ENCODE data around the gene COL23A1. TPM values are rescaled to one million over a fixed set of nuclear protein-coding genes. Genes with fewer than 3 reads are reported as not detected.

The COL23A1 gene
- total and polyA plus RNA-seq, 2 donors (not counting 1 experiment from before 2014, with no cell fraction given) = 0.20 TPM; not detected in 1

DNA sequence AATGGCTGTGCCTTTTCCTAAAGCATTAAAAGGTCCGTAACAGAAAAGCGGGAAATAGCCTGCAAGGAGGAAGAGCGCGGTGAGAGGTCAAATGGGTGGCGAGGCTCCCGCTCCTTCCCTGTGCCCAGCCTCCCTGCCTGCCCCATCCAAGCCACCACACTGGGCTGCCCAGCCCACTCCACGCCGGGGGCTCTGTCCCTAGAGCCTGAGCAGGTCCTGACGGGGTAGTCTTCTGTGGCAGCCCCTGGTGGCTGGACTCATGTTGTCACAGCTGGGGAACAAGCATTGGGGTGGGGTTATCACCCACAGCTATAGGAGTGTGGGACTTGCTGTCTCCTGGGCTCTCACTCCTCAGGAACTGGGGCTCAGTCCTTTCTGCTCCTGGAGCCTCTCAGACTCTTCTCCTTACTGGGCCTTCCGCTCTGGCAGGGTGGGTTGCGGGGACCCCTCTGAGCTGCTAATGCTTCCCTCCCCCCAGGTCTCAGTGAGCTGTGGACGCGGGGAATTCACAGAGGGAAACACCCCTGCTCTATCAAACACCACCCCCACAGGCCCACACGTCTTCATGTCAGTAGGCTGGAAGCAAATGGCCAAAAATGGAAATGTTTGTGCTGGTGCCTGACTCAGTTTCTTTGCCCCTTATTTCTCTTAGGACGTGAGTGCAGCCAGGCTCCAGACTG is 205.2 kb downstream of the COL23A1 start:
- Histone ChIP-seq H4K20me1 (ENCODE audit: control insufficient read depth, insufficient read depth, low read length, poor library complexity, severe bottlenecking) (no peaks in the 10 kb centered on the region), H3K27me3 (replicated peaks in 1 of 4; ENCODE audit: control extremely low read depth in 1 of 4, control insufficient read depth in 3 of 4, insufficient read depth in 4 of 4, low read length in 3 of 4) (peaks cover 0 to 7% (median 0%) of the 10 kb centered on the region in 4 experiments), H3K27ac (ENCODE audit: low read length in 2 of 2) (no peak overlapping the region), H3K9ac (ENCODE audit: low read length) (no peak overlapping the region), H3K9me3 (ENCODE audit: control extremely low read depth in 1 of 3, control insufficient read depth in 2 of 3, insufficient read depth in 1 of 3, low read length in 2 of 3) (no peaks in the 10 kb centered on the region), H3K4me1 (ENCODE audit: control insufficient read depth in 2 of 2, insufficient read depth in 2 of 2, low read length in 2 of 2) (no peaks in the 10 kb centered on the region), H3K36me3 (replicated peaks in 1 of 2; ENCODE audit: control extremely low read depth in 1 of 2, control insufficient read depth in 1 of 2, extremely low read depth in 1 of 2, insufficient read depth in 2 of 2, low read length in 1 of 2) (no peaks in the 10 kb centered on the region), H3K4me3 (ENCODE audit: control extremely low read depth in 1 of 5, extremely low read depth in 1 of 5, insufficient read depth in 1 of 5, low read depth in 2 of 5, low read length in 4 of 5) (no peak overlapping the region), H2AFZ (ENCODE audit: insufficient read depth, low read depth, low read length, poor library complexity, severe bottlenecking) (no peak overlapping the region), H3K79me2 (ENCODE audit: control insufficient read depth, insufficient read depth, low read length) (no peaks in the 10 kb centered on the region), H3K4me2 (replicated peaks; ENCODE audit: low read depth, low read length, poor library complexity, severe bottlenecking) (no peak overlapping the region)
- TF ChIP-seq EZH2 (IDR thresholded peaks at IDR 0.05; ENCODE audit: borderline replicate concordance, insufficient read depth, low read depth, low read length, poor library complexity, severe bottlenecking) = no peak
- TF ChIP-seq CTCF (IDR thresholded peaks at IDR 0.05) = no peak
- no peak overlapping the region for H3K4me3 Mint-ChIP-seq
- 91% methylated on average over 7 of the region's 15 CpGs for WGBS (ENCODE audit: insufficient coverage)
- no peaks in the 10 kb centered on the region for H3K9me3 Mint-ChIP-seq (ENCODE audit: insufficient read depth)
- ATAC-seq (ENCODE audit: low read depth) (no peak), DNase-seq (no peak)
- ChIA-PET POLR2A (no interaction called here), CTCF (no interaction called here)
- no peak overlapping the region for H3K27ac Mint-ChIP-seq
- intact Hi-C loops (cut with micrococcal nuclease) = no loop called here
- H3K27me3 Mint-ChIP-seq = peaks cover 18% of the 10 kb centered on the region
- H3K4me1 Mint-ChIP-seq = peaks cover 4% of the 10 kb centered on the region

DNA sequence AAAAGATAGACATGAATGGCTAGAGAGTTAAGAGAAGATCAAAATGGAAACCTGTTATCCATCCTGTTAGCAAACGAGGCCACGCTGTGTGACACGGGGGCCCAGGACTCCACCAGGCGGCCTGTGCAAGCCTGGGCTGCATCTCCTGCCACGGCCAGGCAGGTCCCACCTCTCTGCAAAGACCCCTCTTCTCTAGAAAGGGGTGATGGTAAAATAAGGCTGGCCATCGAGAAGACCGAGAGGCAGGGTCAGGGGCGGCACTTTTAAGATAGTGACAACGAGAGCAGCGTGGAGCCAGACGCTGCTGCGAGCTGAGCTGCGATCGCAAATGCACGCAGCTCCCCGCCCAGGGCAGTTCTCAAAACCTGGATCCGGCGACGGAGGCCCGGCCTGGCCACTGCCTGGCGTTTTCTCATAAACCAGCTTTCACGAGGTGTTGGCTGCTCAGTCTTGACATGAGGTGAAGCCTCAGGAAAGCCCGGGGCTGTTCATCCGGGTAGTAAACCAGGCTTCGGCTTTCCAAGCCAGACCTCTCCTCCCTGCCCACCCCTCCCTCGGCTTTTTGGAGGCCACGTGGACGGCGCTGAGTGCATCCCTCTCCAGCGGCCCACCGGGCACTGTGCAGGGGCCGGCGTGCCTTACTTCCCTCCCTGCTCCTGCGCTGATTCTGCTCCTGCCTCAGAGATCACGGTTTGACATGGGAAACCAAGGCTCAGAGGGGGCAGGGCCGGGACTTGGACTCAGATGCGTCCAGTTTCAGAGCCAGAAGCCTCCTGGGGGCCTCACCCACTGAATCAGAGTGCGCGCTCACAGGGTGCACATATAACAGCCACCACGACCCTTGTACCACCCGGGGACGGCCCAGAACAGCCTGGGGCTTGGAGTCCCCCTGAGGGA is 206.0 kb downstream of the COL23A1 start:
- H3K4me1 ChIP-seq (ENCODE audit: control insufficient read depth in 2 of 2, insufficient read depth in 2 of 2, low read length in 2 of 2) = no peaks in the 10 kb centered on the region
- CTCF ChIA-PET = no interaction called here
- Mint-ChIP-seq H3K27ac (no peak overlapping the region), H3K27me3 (peaks cover 13% of the 10 kb centered on the region), H3K4me3 (no peak overlapping the region), H3K4me1 (peaks cover 4% of the 10 kb centered on the region), H3K9me3 (ENCODE audit: insufficient read depth) (no peaks in the 10 kb centered on the region)
- 61% methylated on average over 41 of the region's 42 CpGs for WGBS (ENCODE audit: insufficient coverage)
- peaks cover 0 to 7% (median 0%) of the 10 kb centered on the region in 4 experiments for H3K27me3 ChIP-seq (replicated peaks in 1 of 4; ENCODE audit: control extremely low read depth in 1 of 4, control insufficient read depth in 3 of 4, insufficient read depth in 4 of 4, low read length in 3 of 4)
- ATAC-seq (ENCODE audit: low read depth) (no peak), DNase-seq (no peak)
- H3K9ac ChIP-seq (ENCODE audit: low read length) = no peak overlapping the region
- intact Hi-C loops (cut with micrococcal nuclease) = no loop called here
- no peak for TF ChIP-seq CTCF (IDR thresholded peaks at IDR 0.05)
- TF ChIP-seq EZH2 (IDR thresholded peaks at IDR 0.05; ENCODE audit: borderline replicate concordance, insufficient read depth, low read depth, low read length, poor library complexity, severe bottlenecking) = no peak
- no peak overlapping the region for H3K27ac ChIP-seq (ENCODE audit: low read length in 2 of 2)
- H3K4me2 ChIP-seq (replicated peaks; ENCODE audit: low read depth, low read length, poor library complexity, severe bottlenecking) = no peak overlapping the region
- no peaks in the 10 kb centered on the region for H3K9me3 ChIP-seq (ENCODE audit: control extremely low read depth in 1 of 3, control insufficient read depth in 2 of 3, insufficient read depth in 1 of 3, low read length in 2 of 3)
- H2AFZ ChIP-seq (ENCODE audit: insufficient read depth, low read depth, low read length, poor library complexity, severe bottlenecking) = no peak overlapping the region
- POLR2A ChIA-PET = no interaction called here
- no peaks in the 10 kb centered on the region for H3K36me3 ChIP-seq (replicated peaks in 1 of 2; ENCODE audit: control extremely low read depth in 1 of 2, control insufficient read depth in 1 of 2, extremely low read depth in 1 of 2, insufficient read depth in 2 of 2, low read length in 1 of 2)
- no peak overlapping the region for H3K4me3 ChIP-seq (ENCODE audit: control extremely low read depth in 1 of 5, extremely low read depth in 1 of 5, insufficient read depth in 1 of 5, low read depth in 2 of 5, low read length in 4 of 5)
- no peaks in the 10 kb centered on the region for H3K79me2 ChIP-seq (ENCODE audit: control insufficient read depth, insufficient read depth, low read length)
- H4K20me1 ChIP-seq (ENCODE audit: control insufficient read depth, insufficient read depth, low read length, poor library complexity, severe bottlenecking) = no peaks in the 10 kb centered on the region

Data from B cell (primary cell).